ENCODE data around the gene KCNMA1.

- TF ChIP-seq CTCF (conservative IDR thresholded peaks at IDR 0.05) (no peak), EZH2 (IDR thresholded peaks at IDR 0.05; ENCODE audit: low read depth) (no peak)
Measured at GRCh38 chr10:77380191-77380590, 257.4 kb downstream of the KCNMA1 start.

All from PC-9 (cell line).